Nephron progenitor cell (in vitro differentiated cells): ENCODE data around the gene GATA6.

Experiments
- DNase-seq: peaks from one replicate; pipeline ENCODE4 v3.0.0; 2021
- H3K27ac Mint-ChIP-seq: 2 replicates; pipeline ENCODE4 v1.8.0; 2021; ENCODE audit warnings: mild to moderate bottlenecking, moderate library complexity, mixed read lengths
- H3K27me3 Mint-ChIP-seq: 2 replicates; pipeline ENCODE4 v1.8.0; 2021; ENCODE audit warnings: mild to moderate bottlenecking, low read depth, mixed read lengths; ENCODE audit not compliant: poor library complexity
- H3K36me3 Mint-ChIP-seq: 2 replicates; pipeline ENCODE4 v1.8.0; 2021; ENCODE audit warnings: low read depth, mixed read lengths
- H3K4me1 Mint-ChIP-seq: 2 replicates; pipeline ENCODE4 v1.8.0; 2021; ENCODE audit warnings: mixed read lengths
- H3K4me3 Mint-ChIP-seq: 2 replicates; pipeline ENCODE4 v1.8.0; 2021; ENCODE audit warnings: mild to moderate bottlenecking, moderate library complexity, mixed read lengths
- H3K9me3 Mint-ChIP-seq: 2 replicates; pipeline ENCODE4 v1.8.0; 2021; ENCODE audit warnings: mild to moderate bottlenecking, moderate library complexity, mixed read lengths
- TF ChIP-seq, protein P1 (sequence below): fragments of 200-600 bp; sonication (generic); IDR thresholded peaks from 2 replicates; pipeline ENCODE4 v1.5.0; 2021; ENCODE audit warnings: antibody characterized with exemption

The GATA6 gene

DNA sequence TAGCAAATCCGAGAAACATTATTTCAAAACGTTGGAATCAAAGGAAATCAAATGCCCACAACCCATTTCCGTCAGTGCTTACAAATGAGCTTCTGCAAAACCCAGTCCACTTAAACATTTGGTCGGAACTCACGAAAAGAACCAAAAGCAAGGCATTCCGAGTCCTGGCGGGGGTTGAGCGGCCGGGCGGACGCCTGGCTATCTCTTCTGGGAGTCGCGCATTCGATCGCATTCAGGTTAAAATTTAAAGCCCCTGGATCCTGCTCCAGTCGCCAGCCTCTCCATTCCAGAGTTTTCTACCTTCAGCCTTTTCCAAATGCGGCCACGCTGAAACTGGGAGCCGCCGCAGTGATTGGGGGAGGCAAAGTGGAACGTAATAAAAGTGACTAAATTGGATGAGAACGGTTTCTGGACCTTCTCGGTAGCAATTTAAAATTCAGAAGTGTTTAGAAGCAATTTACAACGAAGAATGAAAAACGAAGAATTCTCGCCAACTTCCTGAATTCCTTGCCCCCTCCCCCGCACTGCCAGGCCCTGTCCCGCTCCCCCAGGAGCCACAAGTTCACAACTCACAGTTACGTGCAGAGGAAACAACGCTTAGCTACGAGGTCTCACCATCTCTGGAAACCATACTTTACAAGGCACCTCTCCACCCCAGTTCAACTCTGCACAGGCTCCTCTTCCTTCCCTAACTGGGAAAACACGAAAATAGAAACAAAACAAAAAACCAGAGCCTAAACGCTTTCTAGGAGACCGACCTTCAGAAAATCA lies 1.7 kb upstream of the GATA6 start:
- H3K27ac Mint-ChIP-seq = no peak overlapping the region
- H3K36me3 Mint-ChIP-seq = no peaks in the 10 kb centered on the region
- peaks cover 91% of the 10 kb centered on the region for H3K27me3 Mint-ChIP-seq
- TF ChIP-seq, protein P1, sequence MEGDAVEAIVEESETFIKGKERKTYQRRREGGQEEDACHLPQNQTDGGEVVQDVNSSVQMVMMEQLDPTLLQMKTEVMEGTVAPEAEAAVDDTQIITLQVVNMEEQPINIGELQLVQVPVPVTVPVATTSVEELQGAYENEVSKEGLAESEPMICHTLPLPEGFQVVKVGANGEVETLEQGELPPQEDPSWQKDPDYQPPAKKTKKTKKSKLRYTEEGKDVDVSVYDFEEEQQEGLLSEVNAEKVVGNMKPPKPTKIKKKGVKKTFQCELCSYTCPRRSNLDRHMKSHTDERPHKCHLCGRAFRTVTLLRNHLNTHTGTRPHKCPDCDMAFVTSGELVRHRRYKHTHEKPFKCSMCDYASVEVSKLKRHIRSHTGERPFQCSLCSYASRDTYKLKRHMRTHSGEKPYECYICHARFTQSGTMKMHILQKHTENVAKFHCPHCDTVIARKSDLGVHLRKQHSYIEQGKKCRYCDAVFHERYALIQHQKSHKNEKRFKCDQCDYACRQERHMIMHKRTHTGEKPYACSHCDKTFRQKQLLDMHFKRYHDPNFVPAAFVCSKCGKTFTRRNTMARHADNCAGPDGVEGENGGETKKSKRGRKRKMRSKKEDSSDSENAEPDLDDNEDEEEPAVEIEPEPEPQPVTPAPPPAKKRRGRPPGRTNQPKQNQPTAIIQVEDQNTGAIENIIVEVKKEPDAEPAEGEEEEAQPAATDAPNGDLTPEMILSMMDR = no peak
- peaks cover 48% of the 10 kb centered on the region for H3K4me1 Mint-ChIP-seq
- H3K4me3 Mint-ChIP-seq = peak overlapping the region; percentile 82
- peaks cover 3% of the 10 kb centered on the region for H3K9me3 Mint-ChIP-seq
- DNase-seq = peak; percentile 39

DNA sequence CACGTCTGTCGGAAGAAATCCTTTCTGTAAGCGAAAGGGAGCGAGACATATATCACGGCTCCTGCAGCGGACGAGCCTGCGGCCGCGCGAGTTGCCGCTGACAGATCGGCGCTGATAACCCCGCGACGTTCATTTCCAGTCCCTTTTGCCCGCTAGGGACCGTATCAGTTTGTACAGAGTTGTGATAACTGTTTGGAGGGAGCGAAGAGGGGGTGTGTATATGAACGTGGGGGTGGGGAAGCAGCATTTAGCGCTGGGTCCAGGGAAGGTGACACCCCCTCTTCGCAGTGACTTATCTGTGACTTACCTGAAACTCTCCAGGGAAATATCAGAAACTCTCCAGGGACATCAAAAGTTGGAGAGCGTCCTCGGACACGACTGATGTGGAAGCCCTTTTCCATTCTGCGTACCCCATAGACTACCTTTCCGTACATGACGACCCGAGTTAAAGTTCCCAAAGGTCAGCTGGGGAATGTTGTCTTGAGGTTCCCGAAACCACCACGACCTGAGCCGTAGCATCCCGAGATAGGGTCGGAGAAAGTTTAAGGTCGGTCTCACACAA lies 948 bp upstream of the GATA6 start:
- no peak overlapping the region for H3K27ac Mint-ChIP-seq
- H3K4me1 Mint-ChIP-seq = peaks cover 53% of the 10 kb centered on the region
- peaks cover 8% of the 10 kb centered on the region for H3K9me3 Mint-ChIP-seq
- peak overlapping the region; percentile 82 for H3K4me3 Mint-ChIP-seq
- TF ChIP-seq, protein P1 = no peak
- DNase-seq = peak; percentile 47
- no peaks in the 10 kb centered on the region for H3K36me3 Mint-ChIP-seq
- peaks cover 91% of the 10 kb centered on the region for H3K27me3 Mint-ChIP-seq

DNA sequence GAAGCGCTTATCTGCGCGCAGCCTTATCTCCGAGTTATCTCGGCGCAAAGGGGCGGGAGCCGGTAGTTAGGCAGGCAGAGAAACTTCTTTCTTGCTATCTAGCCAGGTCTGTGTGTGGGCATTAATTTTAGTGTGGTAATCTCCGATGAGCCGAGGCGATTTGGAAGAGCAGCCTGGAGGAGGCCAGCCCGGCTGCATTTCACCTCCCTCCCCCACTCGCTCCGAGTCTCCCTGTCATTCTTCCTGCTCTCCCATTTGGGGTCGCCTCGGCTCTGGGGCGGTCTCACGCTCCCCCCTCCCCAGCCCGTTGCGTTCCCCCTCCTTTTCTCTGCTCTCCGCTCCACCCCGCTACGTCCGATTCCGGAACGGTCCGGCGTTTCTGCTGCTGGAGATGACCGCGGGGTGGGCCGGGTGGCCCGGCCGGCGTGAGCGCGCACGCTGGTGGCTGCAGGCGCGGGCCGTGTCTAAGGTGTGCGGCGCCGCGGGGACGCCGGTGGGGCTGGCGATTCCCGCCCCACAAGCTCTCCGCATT lies 566 bp downstream of the GATA6 start:
- DNase-seq = peak; percentile 57
- peaks cover 52% of the 10 kb centered on the region for H3K4me1 Mint-ChIP-seq
- TF ChIP-seq, protein P1 = no peak
- H3K27me3 Mint-ChIP-seq = peaks cover 91% of the 10 kb centered on the region
- H3K36me3 Mint-ChIP-seq = no peaks in the 10 kb centered on the region
- peaks cover 12% of the 10 kb centered on the region for H3K9me3 Mint-ChIP-seq
- no peak overlapping the region for H3K27ac Mint-ChIP-seq
- H3K4me3 Mint-ChIP-seq = peak overlapping the region; percentile 92

DNA sequence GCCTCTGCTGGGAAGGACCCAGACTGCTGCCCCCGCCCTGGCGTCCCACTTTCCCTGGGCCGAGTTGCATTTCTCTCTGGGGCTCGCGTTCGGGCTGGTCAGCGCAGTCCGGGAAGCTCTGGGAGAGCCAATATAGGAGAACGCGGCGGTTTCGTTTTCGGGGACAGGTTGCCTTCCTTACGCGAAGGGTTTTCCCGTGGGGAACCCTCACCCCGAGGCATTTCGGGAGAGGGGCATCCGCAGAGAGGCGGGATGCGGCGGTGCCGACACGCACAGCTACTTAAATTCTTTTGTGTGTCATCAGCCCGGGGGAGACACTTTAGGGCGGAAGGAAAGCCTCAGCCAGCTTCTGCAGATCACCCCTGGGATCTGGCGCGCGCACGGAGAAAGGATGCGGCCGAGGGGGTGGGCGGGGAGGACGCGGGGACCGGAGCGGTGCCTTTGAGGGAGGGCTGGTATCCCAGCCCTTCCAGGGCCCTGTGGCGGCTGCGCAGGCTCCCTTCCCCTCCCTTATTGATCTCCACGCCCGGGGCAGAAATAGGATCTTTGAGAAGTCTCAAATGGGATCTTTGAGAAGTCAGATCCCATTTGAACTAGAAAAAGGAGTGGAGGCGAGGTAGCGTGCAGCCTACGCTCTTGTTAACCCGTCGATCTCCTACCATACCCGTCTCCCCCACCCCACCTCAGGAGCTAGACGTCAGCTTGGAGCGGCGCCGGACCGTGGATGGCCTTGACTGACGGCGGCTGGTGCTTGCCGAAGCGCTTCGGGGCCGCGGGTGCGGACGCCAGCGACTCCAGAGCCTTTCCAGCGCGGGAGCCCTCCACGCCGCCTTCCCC lies 1.2 kb downstream of the GATA6 start:
- peaks cover 93% of the 10 kb centered on the region for H3K27me3 Mint-ChIP-seq
- peak; percentile 48 for DNase-seq
- peaks cover 48% of the 10 kb centered on the region for H3K4me1 Mint-ChIP-seq
- peak overlapping the region; percentile 42 for H3K27ac Mint-ChIP-seq
- H3K36me3 Mint-ChIP-seq = no peaks in the 10 kb centered on the region
- TF ChIP-seq, protein P1 = no peak
- H3K9me3 Mint-ChIP-seq = peaks cover 12% of the 10 kb centered on the region
- H3K4me3 Mint-ChIP-seq = peak overlapping the region; percentile 92

DNA sequence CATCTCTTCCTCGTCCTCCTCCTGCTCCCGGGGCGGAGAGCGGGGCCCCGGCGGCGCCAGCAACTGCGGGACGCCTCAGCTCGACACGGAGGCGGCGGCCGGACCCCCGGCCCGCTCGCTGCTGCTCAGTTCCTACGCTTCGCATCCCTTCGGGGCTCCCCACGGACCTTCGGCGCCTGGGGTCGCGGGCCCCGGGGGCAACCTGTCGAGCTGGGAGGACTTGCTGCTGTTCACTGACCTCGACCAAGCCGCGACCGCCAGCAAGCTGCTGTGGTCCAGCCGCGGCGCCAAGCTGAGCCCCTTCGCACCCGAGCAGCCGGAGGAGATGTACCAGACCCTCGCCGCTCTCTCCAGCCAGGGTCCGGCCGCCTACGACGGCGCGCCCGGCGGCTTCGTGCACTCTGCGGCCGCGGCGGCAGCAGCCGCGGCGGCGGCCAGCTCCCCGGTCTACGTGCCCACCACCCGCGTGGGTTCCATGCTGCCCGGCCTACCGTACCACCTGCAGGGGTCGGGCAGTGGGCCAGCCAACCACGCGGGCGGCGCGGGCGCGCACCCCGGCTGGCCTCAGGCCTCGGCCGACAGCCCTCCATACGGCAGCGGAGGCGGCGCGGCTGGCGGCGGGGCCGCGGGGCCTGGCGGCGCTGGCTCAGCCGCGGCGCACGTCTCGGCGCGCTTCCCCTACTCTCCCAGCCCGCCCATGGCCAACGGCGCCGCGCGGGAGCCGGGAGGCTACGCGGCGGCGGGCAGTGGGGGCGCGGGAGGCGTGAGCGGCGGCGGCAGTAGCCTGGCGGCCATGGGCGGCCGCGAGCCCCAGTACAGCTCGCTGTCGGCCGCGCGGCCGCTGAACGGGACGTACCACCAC lies 2.1 kb downstream of the GATA6 start:
- Mint-ChIP-seq H3K27ac (no peak overlapping the region), H3K36me3 (no peaks in the 10 kb centered on the region), H3K4me3 (peak overlapping the region; percentile 92), H3K9me3 (peaks cover 12% of the 10 kb centered on the region), H3K4me1 (peaks cover 46% of the 10 kb centered on the region), H3K27me3 (peaks cover 93% of the 10 kb centered on the region)
- DNase-seq = peak; percentile 53
- TF ChIP-seq, protein P1 = no peak
